Right lobe of liver (tissue), 6 donors: Measurements from ENCODE around the gene HBEGF. TPM values are rescaled to one million over a fixed set of nuclear protein-coding genes. Genes with fewer than 3 reads are reported as not detected.
A peak's percentile ranks its signal among the peaks of the same experiment; 100 is the strongest.

Experiments used
- ATAC-seq, 4 donors: fragments of 200-7000 bp; cut with Tn5 transposase; one replicate each; pipeline ENCODE4 v1.9.1; 2020; ENCODE audit warnings: mild to moderate bottlenecking in 4 of 4, moderate library complexity in 4 of 4
- DNase-seq, 3 donors: peaks; one replicate each; pipeline ENCODE4 v3.0.0-alpha.2; 2020
- H3K27ac ChIP-seq, 3 donors: fragments of 200-600 bp; one replicate each; pipeline ENCODE4 v1.8.0; 2022
- H3K27me3 ChIP-seq, 2 donors: fragments of 200-600 bp; one replicate each; pipeline ENCODE4 v1.8.0; 2022
- H3K36me3 ChIP-seq, 4 donors: fragments of 200-600 bp; sonication (generic) in 1 of 4; one replicate each; pipeline versions ENCODE4 v1.5.1 to v1.8.0; 2017 to 2022; ENCODE audit warnings: control low read depth in 1 of 4
- H3K4me1 ChIP-seq, 4 donors: fragments of 200-600 bp; sonication (generic) in 1 of 4; one replicate each; pipeline versions ENCODE4 v1.5.1 to v1.8.0; 2017 to 2022; ENCODE audit warnings: control low read depth in 1 of 4
- H3K4me3 ChIP-seq, 3 donors: fragments of 200-600 bp; one replicate each; pipeline ENCODE4 v1.8.0; 2022
- H3K9me3 ChIP-seq, 4 donors: fragments of 200-600 bp; sonication (generic) in 1 of 4; one replicate each; pipeline versions ENCODE4 v1.5.1 to v1.8.0; 2017 to 2022; ENCODE audit warnings: control low read depth in 1 of 4
- POLR2A ChIP-seq: fragments of 450-650 bp; IDR thresholded peaks from one replicate; pipeline ENCODE4 v1.6.1; 2017; ENCODE audit warnings: antibody characterized with exemption, mild to moderate bottlenecking
- WGBS: methylation state at CpG from one replicate; pipeline ENCODE4 v1.1.6; 2018; ENCODE audit warnings: low coverage, low lambda C conversion rate; ENCODE audit not compliant: insufficient coverage; ENCODE audit errors: missing lambda C conversion rate; 5-methylcytosine and 5-hydroxymethylcytosine counted together
- intact Hi-C, 2 donors: fragments of 100-400 bp; cut with DNase I; formaldehyde crosslinking; loops; one replicate each; pipeline versions ENCODE4 v1.11.2 to v1.14.1; 2022
- total RNA-seq, 6 experiments: library from RNA; depleted of rRNA in 2 of 6; stranded (reverse); fragments of >200 nt in 2 of 6; fragmentation: NEBNext Ultra II Directional in 3 of 6; extraction: Animal tissue kit (Norgen Biotek cat#: 25700) in 3 of 6; gene quantifications; one replicate each; pipeline versions ENCODE4 v1.1.0 to v1.2.4, GENCODE V29; 2016 to 2023
- TF ChIP-seq, protein P1 (sequence below), 4 donors: fragments of 200-600 bp in 3 of 4; fragments of 450-650 bp in 1 of 4; IDR thresholded peaks; one replicate each; pipeline versions ENCODE4 v1.5.1 to v1.8.0; 2016 to 2022; ENCODE audit warnings: antibody characterized with exemption in 4 of 4, mild to moderate bottlenecking in 2 of 4
- donor health status: DM: no; HTN: yes; CAD: no.
- donor health status: DM: no; HTN: no; CAD: no.
- donor health status: DM: no; HTN: no; CAD: no.
- donor health status: DM: no; HTN: yes; CAD: no.
- donor health status: DM: no; HTN: yes; CAD: no.

The HBEGF gene
- total RNA-seq, 6 experiments from 2014 or later: 0.42 to 1.8 (median 0.78) TPM

GRCh38 chr5:140329739-140330481, 16.5 kb downstream of the HBEGF start:
- Histone ChIP-seq H3K36me3 (no peaks in the 10 kb centered on the region), H3K27me3 (no peaks in the 10 kb centered on the region), H3K4me1 (peaks cover 0 to 10% (median 0%) of the 10 kb centered on the region in 4 donors), H3K4me3 (no peak overlapping the region), H3K9me3 (no peaks in the 10 kb centered on the region), H3K27ac (no peak overlapping the region)
- TF ChIP-seq, protein P1, sequence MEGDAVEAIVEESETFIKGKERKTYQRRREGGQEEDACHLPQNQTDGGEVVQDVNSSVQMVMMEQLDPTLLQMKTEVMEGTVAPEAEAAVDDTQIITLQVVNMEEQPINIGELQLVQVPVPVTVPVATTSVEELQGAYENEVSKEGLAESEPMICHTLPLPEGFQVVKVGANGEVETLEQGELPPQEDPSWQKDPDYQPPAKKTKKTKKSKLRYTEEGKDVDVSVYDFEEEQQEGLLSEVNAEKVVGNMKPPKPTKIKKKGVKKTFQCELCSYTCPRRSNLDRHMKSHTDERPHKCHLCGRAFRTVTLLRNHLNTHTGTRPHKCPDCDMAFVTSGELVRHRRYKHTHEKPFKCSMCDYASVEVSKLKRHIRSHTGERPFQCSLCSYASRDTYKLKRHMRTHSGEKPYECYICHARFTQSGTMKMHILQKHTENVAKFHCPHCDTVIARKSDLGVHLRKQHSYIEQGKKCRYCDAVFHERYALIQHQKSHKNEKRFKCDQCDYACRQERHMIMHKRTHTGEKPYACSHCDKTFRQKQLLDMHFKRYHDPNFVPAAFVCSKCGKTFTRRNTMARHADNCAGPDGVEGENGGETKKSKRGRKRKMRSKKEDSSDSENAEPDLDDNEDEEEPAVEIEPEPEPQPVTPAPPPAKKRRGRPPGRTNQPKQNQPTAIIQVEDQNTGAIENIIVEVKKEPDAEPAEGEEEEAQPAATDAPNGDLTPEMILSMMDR (IDR thresholded peaks at IDR 0.05): no peak
- TF ChIP-seq POLR2A: no peak
- intact Hi-C loops: no loop called here
- peak; percentile 26 to 55 (median 42) for ATAC-seq
- WGBS: 33% methylated on average over 2 of the region's 5 CpGs
- no peak for DNase-seq

- intact Hi-C loops: no loop called here
- Histone ChIP-seq H3K27me3 (no peaks in the 10 kb centered on the region), H3K9me3 (no peaks in the 10 kb centered on the region), H3K4me3 (no peak overlapping the region), H3K27ac (no peak overlapping the region), H3K36me3 (no peaks in the 10 kb centered on the region), H3K4me1 (peaks cover 0 to 12% (median 0%) of the 10 kb centered on the region in 4 donors)
- no peak for DNase-seq
- ATAC-seq: no peak
- 70% methylated on average over 8 of the region's 8 CpGs for WGBS
- TF ChIP-seq, protein P1 (IDR thresholded peaks at IDR 0.05): no peak
- TF ChIP-seq POLR2A: no peak
Measured at GRCh38 chr5:140328036-140328764, 18.2 kb downstream of the HBEGF start.

DNA sequence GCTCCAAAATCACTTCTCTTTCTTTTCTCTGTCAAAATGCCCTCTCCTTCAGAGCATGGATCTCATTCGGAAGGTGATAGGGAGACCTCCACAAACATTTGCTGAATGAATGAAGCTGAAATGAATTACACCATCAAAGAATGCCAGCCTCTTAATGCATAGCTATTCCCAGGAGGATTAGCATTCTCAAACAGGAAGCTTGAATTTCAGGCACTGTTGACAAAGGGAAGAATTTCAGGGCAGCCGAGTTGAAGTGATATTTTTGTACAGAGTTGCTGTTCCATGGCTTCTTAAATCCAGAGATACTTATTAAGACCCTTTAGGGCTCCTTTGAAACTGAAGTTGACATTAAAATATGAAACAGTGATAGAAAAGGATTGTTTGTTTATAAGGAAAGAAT, 18.8 kb downstream of the HBEGF start:
- ATAC-seq (no peak), DNase-seq (no peak)
- Histone ChIP-seq H3K27ac (no peak overlapping the region), H3K36me3 (no peaks in the 10 kb centered on the region), H3K27me3 (no peaks in the 10 kb centered on the region), H3K9me3 (no peaks in the 10 kb centered on the region), H3K4me1 (peaks cover 0 to 9% (median 0%) of the 10 kb centered on the region in 4 donors), H3K4me3 (no peak overlapping the region)
- 71% methylated on average over 2 of the region's 2 CpGs for WGBS
- TF ChIP-seq POLR2A: no peak
- TF ChIP-seq, protein P1 (IDR thresholded peaks at IDR 0.05): no peak
- intact Hi-C loops: no loop called here

- Histone ChIP-seq H3K36me3 (no peaks in the 10 kb centered on the region), H3K27ac (no peak overlapping the region), H3K4me1 (peaks cover 0 to 7% (median 0%) of the 10 kb centered on the region in 4 donors), H3K9me3 (no peaks in the 10 kb centered on the region), H3K4me3 (no peak overlapping the region), H3K27me3 (no peaks in the 10 kb centered on the region)
- TF ChIP-seq POLR2A: no peak
- TF ChIP-seq, protein P1 (IDR thresholded peaks at IDR 0.05): no peak
- 70% methylated on average over 3 of the region's 3 CpGs for WGBS
- ATAC-seq (no peak), DNase-seq (no peak)
- intact Hi-C loops: no loop called here
Measured at GRCh38 chr5:140325486-140325885, 20.9 kb downstream of the HBEGF start.
